ENCODE results near the gene RSPO3. TPM values are rescaled to one million over a fixed set of nuclear protein-coding genes. Genes with fewer than 3 reads are reported as not detected.

RSPO3 gene
- total and polyA plus RNA-seq, 2 donors (not counting 1 experiment from before 2014, with no cell fraction given): 0.85 to 12.4 TPM

DNA sequence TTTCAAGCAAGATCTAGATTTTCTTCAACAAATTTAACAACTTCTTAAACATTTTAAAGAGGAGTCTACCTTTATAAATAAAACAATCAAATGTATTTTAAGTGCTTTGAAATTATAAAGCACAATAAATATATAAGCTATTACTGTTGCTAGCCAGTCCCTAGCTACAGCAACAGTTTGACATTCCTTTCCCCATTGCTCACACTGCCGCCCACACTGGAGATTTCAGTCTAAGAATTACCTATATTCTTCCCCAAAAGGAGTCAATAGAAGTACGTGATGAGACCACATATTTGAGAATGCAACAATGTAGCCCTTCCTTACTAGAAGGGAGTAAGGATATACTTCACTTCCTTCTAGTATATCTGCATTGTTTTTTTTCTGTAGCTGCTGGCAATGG, 82.8 kb downstream of the RSPO3 start:
- Histone ChIP-seq H3K27me3 (ENCODE audit: control insufficient read depth, insufficient read depth, low read length) (no peaks in the 10 kb centered on the region), H4K20me1 (ENCODE audit: control insufficient read depth, extremely low read depth, insufficient read depth, low read length) (no peaks in the 10 kb centered on the region), H3K27ac (ENCODE audit: insufficient read depth, low read length) (no peak overlapping the region), H3K36me3 (ENCODE audit: control insufficient read depth, insufficient read depth, low read length) (no peaks in the 10 kb centered on the region), H3K9me3 (ENCODE audit: control insufficient read depth, insufficient read depth, low read depth, low read length) (no peaks in the 10 kb centered on the region), H3K4me3 (replicated peaks in 1 of 4; ENCODE audit: control extremely low read depth in 1 of 4, insufficient read depth in 1 of 4, low read depth in 3 of 4, low read length in 4 of 4) (no peak overlapping the region), H2AFZ (ENCODE audit: low read length) (no peak overlapping the region), H3K9ac (ENCODE audit: insufficient read depth, low read length) (no peak overlapping the region), H3K4me1 (ENCODE audit: control insufficient read depth, extremely low read depth, insufficient read depth, low read length) (no peaks in the 10 kb centered on the region), H3K79me2 (ENCODE audit: control insufficient read depth, insufficient read depth, low read length) (no peaks in the 10 kb centered on the region), H3K4me2 (ENCODE audit: extremely low read depth, insufficient read depth, low read length) (peak overlapping the region; percentile 2)
- peak; percentile 27 to 87 for DNase-seq (ENCODE audit: low read depth in 2 of 2)
- TF ChIP-seq EZH2 (IDR thresholded peaks at IDR 0.05; ENCODE audit: low read length, missing control alignments): no peak
- TF ChIP-seq, protein P1, sequence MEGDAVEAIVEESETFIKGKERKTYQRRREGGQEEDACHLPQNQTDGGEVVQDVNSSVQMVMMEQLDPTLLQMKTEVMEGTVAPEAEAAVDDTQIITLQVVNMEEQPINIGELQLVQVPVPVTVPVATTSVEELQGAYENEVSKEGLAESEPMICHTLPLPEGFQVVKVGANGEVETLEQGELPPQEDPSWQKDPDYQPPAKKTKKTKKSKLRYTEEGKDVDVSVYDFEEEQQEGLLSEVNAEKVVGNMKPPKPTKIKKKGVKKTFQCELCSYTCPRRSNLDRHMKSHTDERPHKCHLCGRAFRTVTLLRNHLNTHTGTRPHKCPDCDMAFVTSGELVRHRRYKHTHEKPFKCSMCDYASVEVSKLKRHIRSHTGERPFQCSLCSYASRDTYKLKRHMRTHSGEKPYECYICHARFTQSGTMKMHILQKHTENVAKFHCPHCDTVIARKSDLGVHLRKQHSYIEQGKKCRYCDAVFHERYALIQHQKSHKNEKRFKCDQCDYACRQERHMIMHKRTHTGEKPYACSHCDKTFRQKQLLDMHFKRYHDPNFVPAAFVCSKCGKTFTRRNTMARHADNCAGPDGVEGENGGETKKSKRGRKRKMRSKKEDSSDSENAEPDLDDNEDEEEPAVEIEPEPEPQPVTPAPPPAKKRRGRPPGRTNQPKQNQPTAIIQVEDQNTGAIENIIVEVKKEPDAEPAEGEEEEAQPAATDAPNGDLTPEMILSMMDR (conservative IDR thresholded peaks at IDR 0.05 in 1 of 2, IDR thresholded peaks at IDR 0.05 in 1 of 2; ENCODE audit: low read depth in 1 of 2, low read length in 2 of 2): no peak

DNA sequence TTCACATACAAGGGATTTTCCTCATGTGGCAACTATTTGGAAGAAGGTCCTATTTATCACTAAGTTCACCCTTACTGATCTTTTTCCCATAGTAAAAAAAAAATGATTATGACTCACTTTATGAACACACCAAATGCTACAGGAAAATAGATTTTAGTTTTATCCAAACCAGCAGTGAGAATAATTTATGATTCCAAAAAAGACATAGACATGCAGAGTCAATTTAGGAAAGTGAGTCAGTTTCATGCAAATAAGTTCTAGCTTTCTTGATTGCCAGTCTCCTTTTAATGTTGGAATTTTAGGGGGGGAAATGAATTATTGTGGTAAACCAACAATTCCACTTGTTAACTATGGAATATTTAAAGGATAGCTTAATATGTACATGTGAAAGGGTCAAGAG, 84.2 kb downstream of the RSPO3 start:
- peaks cover 3% of the 10 kb centered on the region for H3K4me1 ChIP-seq (ENCODE audit: control insufficient read depth, extremely low read depth, insufficient read depth, low read length)
- H4K20me1 ChIP-seq (ENCODE audit: control insufficient read depth, extremely low read depth, insufficient read depth, low read length): no peaks in the 10 kb centered on the region
- no peak overlapping the region for H3K9ac ChIP-seq (ENCODE audit: insufficient read depth, low read length)
- H3K27ac ChIP-seq (ENCODE audit: insufficient read depth, low read length): no peak overlapping the region
- H3K27me3 ChIP-seq (ENCODE audit: control insufficient read depth, insufficient read depth, low read length): no peaks in the 10 kb centered on the region
- H3K4me2 ChIP-seq (ENCODE audit: extremely low read depth, insufficient read depth, low read length): no peak overlapping the region
- no peaks in the 10 kb centered on the region for H3K36me3 ChIP-seq (ENCODE audit: control insufficient read depth, insufficient read depth, low read length)
- H3K79me2 ChIP-seq (ENCODE audit: control insufficient read depth, insufficient read depth, low read length): no peaks in the 10 kb centered on the region
- TF ChIP-seq, protein P1 (conservative IDR thresholded peaks at IDR 0.05 in 1 of 2, IDR thresholded peaks at IDR 0.05 in 1 of 2; ENCODE audit: low read depth in 1 of 2, low read length in 2 of 2): no peak
- TF ChIP-seq EZH2 (IDR thresholded peaks at IDR 0.05; ENCODE audit: low read length, missing control alignments): no peak
- no peaks in the 10 kb centered on the region for H3K9me3 ChIP-seq (ENCODE audit: control insufficient read depth, insufficient read depth, low read depth, low read length)
- H3K4me3 ChIP-seq (replicated peaks in 1 of 4; ENCODE audit: control extremely low read depth in 1 of 4, insufficient read depth in 1 of 4, low read depth in 3 of 4, low read length in 4 of 4): no peak overlapping the region
- H2AFZ ChIP-seq (ENCODE audit: low read length): no peak overlapping the region
- peak in 1 of 2 donors; percentile 55 for DNase-seq (ENCODE audit: low read depth in 2 of 2)

DNA sequence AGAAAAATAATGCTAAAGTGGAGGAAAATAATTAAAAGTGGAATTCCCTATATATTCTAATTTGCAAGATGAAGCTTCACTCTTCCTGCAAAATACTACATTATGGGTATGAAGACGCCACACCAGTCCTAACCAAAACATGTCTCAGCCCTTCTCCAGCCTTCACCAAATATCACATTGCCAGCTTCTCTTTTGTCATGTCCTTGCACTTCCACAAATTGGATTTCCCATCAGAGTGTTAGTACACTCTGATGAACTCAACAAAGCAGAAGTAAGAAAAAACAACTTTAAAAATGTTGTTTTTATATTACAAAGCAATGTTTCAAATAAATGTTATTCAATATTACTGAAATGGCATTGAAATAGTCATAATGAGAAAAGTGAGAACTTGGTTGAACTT, 85.8 kb downstream of the RSPO3 start:
- H3K79me2 ChIP-seq (ENCODE audit: control insufficient read depth, insufficient read depth, low read length): no peaks in the 10 kb centered on the region
- no peak overlapping the region for H3K27ac ChIP-seq (ENCODE audit: insufficient read depth, low read length)
- no peak overlapping the region for H3K4me3 ChIP-seq (replicated peaks in 1 of 4; ENCODE audit: control extremely low read depth in 1 of 4, insufficient read depth in 1 of 4, low read depth in 3 of 4, low read length in 4 of 4)
- H3K27me3 ChIP-seq (ENCODE audit: control insufficient read depth, insufficient read depth, low read length): no peaks in the 10 kb centered on the region
- DNase-seq (ENCODE audit: low read depth in 2 of 2): no peak
- H2AFZ ChIP-seq (ENCODE audit: low read length): no peak overlapping the region
- TF ChIP-seq, protein P1 (conservative IDR thresholded peaks at IDR 0.05 in 1 of 2, IDR thresholded peaks at IDR 0.05 in 1 of 2; ENCODE audit: low read depth in 1 of 2, low read length in 2 of 2): no peak
- TF ChIP-seq EZH2 (IDR thresholded peaks at IDR 0.05; ENCODE audit: low read length, missing control alignments): no peak
- no peaks in the 10 kb centered on the region for H3K9me3 ChIP-seq (ENCODE audit: control insufficient read depth, insufficient read depth, low read depth, low read length)
- H3K4me1 ChIP-seq (ENCODE audit: control insufficient read depth, extremely low read depth, insufficient read depth, low read length): peaks cover 3% of the 10 kb centered on the region
- H3K36me3 ChIP-seq (ENCODE audit: control insufficient read depth, insufficient read depth, low read length): no peaks in the 10 kb centered on the region
- H3K9ac ChIP-seq (ENCODE audit: insufficient read depth, low read length): no peak overlapping the region
- no peak overlapping the region for H3K4me2 ChIP-seq (ENCODE audit: extremely low read depth, insufficient read depth, low read length)
- H4K20me1 ChIP-seq (ENCODE audit: control insufficient read depth, extremely low read depth, insufficient read depth, low read length): no peaks in the 10 kb centered on the region
